ENCODE data around the gene ADGRB2.

Gene ADGRB2, protein sequence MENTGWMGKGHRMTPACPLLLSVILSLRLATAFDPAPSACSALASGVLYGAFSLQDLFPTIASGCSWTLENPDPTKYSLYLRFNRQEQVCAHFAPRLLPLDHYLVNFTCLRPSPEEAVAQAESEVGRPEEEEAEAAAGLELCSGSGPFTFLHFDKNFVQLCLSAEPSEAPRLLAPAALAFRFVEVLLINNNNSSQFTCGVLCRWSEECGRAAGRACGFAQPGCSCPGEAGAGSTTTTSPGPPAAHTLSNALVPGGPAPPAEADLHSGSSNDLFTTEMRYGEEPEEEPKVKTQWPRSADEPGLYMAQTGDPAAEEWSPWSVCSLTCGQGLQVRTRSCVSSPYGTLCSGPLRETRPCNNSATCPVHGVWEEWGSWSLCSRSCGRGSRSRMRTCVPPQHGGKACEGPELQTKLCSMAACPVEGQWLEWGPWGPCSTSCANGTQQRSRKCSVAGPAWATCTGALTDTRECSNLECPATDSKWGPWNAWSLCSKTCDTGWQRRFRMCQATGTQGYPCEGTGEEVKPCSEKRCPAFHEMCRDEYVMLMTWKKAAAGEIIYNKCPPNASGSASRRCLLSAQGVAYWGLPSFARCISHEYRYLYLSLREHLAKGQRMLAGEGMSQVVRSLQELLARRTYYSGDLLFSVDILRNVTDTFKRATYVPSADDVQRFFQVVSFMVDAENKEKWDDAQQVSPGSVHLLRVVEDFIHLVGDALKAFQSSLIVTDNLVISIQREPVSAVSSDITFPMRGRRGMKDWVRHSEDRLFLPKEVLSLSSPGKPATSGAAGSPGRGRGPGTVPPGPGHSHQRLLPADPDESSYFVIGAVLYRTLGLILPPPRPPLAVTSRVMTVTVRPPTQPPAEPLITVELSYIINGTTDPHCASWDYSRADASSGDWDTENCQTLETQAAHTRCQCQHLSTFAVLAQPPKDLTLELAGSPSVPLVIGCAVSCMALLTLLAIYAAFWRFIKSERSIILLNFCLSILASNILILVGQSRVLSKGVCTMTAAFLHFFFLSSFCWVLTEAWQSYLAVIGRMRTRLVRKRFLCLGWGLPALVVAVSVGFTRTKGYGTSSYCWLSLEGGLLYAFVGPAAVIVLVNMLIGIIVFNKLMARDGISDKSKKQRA (N-terminal part only)

DNA sequence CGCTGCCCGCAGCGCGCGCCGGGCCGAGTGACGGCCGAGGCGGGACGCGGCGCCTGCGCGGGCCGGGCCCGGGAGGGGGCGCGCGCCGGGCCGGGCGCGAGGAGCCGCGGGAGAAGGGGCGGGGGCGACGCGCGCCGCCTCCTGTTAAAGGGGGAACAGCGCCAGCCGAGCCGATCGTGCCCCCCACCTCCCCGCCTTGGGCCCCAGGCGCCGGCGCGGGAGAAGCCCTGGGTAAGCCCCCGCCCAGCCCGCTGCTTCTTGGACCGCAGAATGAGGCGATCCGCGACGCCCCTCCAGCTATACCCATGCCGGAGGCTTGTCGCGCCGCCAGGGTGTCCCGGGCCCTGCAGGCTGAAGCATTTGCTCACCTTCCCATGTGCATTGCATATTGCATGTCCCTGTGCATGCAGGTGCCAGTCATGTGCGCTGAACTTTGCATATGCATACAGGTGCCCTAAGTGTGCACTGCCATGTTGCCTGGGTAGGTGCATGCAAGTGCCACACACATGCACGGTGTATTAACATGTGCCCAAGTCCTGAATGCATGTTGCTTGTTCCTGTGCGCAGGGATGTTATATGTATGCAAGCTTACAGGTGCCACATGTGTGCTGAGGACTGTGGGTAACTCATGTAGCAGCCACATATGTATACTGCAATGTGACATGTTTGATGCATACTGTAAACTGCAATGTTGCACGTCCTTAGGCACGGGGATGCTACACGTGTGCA, at the start of gene ADGRB2:
TSS of gene ADGRB2 (minus strand) at position 29 of the 729 bp plus-strand sequence. CDS start 7,119 bp downstream, outside the sequence.
- DNase-seq: peak; percentile 80

DNA sequence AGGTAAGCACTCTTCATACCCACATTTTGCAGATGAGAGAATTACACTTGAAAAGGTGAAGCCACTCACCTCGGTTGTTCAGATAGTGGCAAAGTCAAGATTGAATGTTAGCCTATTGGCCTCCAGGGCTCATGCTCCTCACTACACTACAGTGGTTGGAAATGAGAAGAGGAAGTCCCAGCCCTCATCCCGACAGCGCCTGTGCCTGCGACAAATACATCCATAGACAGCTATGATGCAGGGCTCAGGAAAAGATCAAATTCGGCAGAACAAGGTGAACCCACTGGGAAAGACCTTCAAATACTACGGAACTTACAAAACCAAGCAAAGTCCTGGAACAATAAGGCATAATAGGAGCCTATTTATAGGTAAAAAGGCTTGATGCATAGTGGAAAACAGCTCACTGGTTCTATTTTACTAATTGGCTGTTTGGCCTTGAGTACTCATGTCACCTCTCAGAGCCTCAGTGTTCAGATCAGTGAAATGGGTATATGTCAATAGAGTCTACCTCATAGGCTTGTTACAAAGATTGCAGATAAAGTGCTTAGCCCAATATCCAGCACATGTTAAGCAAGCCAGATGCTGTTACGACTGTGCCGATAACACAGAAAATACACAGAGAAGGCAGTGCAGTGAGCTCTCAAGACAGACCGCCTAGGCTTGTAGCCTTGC, 48.2 kb upstream of the ADGRB2 start:
- no peak for DNase-seq

DNA sequence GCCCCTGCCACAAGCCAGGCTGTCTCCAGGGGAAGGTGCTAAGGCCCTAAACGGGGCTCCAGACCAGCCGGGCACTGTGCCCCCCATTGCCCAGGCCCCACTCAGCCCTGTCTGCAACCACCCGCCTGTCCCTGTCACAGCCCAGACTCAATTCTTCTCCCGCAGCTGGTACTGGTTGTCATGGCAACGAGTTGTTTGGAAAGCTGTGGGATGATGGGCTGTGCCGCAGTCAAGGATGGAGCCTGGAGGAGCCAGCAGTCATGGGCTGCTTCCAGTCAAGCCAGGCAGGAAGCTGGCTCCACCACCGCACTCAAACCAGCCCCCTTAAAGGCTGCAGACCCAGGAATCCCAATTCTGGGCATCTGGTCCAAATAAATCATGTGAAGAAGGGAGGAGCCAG, 47.5 kb upstream of the ADGRB2 start:
- peak; percentile 86 for DNase-seq

DNA sequence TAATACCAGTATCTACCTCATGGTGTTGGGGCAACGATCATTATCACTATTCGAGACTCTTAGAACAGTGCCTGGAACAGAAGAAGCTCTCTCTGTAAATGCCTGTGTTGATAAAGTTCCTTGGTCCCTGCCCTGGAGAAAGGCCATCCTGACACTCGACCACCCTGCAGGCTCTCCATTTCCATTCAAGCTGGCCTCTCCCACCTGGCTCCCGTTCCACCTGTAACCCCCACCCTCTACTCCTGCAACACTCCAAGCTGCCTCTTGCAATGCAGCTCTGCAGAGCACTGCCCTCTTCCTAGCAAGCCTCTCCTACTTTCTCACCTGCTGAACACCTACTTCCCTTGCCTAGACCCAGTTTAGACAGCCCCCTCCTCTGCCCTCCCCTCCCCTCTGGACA, 45.6 kb upstream of the ADGRB2 start:
- DNase-seq: no peak

DNA sequence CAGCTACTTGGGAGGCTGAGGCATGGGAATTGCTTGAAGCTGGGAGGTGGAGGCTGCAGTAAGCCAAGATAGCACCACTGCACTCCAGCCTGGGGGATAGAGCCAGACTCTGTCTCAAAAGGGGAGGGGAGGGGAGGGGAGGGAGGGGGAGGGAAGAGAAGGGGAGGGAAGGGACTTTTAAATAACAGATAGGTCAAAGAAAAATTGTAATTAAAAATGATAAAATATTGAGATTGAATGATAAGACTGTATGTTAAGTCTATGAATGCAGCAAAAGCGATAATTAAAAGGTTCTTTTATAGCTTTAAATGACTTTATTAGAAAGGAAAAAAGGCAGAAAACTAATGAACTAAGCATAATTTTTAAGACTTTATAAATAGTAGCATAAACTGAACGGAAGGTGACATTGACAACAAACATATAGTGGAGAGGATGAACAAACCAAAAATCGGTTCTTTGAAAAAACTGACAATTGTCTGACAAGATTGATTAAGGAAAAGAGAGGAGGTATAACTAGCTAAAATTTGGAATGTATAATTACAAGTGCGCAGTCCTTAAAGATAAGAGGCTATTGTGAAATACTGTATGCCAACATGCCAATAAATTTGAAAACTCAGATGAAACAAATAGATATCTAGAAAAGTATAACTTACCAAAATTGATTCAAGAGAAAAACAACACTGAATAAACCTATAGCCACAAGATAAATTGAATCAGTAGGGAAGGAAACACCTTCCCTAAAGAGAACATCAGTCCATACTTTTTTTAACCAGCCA, 43.3 kb upstream of the ADGRB2 start:
- no peak for DNase-seq

DNA sequence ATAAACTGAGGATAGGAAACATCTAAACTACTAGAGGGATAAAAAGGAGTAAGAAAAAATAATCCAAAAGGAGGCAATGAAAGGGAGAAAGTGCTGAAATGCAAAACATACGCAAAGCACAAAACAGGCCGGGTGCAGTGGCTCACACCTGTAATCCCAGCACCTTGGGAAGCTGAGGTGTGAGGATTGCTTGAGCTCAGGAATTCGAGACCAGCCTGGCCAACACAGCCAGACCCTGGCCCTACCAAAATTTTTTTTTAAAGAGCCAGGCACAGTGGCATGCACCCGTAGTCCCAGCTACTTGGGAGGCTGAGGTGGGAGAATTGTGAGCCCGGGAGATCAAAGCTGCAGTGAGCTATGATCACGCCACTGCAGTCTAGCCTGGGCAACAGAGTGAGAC, 41.2 kb upstream of the ADGRB2 start:
- DNase-seq: no peak

DNA sequence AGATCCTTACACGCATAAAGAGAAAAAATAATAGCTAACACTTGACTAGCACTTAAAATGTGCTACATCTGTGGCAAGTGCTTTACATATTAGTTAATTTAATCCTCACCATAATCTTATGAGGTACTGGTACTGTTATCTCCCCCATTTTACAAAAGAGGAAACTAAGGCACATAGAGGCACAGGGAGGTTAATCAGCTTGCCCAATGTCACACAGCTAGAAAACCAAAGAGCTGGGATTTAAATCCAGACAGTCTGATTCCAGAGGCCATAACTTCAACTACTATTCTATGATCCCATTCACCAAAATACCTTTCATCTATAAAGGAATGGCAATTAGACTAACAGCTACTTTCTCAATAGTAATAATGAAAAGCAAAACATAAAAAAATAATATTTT, 40.0 kb upstream of the ADGRB2 start:
- no peak for DNase-seq

DNA sequence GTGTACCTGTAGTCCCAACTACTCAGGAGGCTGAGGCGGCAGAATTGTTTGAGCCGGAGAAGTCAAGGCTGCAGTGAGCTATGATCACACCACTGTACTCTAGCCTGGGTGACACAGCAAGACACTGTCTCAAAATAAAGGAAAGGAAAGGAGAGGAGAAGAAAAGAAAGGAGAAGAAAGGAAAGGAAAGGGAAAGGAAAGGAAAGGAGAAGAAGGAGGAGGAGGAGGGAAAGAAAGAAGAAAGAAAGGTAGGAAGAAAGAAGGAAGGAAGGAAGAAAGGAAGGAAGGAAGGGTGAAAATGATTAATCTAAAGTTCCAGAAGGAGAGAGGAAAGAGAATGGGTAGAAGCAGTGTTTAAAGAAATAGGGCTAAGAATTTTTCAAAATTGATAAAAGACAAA, 39.5 kb upstream of the ADGRB2 start:
- no peak for DNase-seq

DNA sequence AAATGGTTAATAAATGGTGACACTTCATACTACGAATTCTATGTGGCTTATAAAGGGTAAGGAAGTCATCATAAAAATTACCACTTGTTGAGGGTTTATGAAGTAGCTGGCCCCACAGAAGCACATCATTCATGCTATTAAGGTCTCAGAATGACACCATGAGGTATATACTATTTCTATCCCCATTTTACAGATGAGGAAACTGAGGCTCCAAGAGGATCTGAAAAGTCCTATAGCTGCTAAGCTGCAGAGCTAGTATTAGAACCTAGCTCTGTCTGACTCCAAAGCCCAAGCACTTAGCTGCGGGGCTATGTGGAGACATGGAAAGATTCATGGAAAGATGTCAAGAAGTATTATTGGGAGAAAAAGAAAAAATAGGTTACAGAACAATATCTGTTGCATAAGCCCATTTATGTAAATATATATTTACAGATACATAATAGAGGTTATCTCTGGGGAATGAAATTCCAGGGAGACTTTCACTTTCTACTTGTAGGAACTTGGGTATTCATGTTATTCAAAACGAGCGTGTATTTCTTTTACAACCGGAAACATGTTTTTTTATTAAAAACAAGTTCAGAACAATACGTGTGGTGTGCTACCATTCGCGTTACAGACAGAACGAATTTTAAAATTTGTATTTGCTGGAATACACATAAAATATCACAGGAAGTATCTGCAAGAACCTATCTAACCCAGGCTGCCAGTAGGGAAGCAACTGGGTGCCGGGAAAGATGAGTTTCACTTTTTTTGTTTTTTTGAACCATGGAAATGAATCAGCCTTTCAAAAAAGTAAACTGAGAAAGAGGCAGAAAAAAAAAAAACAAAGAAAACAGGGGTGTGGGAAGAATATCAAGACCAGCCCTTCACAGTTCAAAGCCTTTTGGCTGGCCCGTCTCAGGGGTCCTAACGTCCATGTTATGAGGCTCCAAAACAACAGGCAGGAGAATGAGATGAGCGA, 38.3 kb upstream of the ADGRB2 start:
- DNase-seq: no peak

DNA sequence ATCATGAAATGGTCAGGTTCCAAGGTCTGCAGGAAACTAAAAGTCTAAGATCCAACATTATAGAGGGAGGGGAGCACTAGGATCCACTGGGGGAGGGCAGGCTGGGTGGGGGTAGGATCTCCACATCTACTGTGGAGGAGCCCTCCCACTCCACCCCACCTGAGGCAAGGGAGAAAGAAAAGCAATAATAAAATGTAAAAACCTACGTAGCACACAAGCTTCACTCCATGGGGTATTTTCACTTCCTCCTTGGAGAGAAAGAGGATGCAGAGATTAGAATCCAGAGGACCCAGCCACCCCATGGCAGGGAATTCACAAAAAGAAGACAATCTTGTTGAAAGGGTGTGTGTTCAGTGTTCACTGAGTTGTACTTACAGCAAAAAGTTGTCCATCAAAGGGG, 37.3 kb upstream of the ADGRB2 start:
- DNase-seq: no peak

DNA sequence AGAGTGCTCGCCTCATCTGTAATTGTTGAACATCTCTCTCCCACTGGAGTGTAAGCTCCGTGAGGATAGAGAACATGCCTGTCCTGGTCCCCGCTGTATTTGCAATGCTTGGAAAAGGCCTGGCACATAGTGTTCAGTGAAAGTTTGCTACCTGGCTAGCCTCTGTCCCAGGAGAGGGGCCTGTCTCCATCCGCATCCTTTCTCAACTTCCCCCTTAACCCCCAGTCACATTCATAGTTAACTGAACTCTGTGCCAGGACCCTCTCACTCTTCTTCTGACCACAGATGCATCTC, 36.5 kb upstream of the ADGRB2 start:
- no peak for DNase-seq

DNA sequence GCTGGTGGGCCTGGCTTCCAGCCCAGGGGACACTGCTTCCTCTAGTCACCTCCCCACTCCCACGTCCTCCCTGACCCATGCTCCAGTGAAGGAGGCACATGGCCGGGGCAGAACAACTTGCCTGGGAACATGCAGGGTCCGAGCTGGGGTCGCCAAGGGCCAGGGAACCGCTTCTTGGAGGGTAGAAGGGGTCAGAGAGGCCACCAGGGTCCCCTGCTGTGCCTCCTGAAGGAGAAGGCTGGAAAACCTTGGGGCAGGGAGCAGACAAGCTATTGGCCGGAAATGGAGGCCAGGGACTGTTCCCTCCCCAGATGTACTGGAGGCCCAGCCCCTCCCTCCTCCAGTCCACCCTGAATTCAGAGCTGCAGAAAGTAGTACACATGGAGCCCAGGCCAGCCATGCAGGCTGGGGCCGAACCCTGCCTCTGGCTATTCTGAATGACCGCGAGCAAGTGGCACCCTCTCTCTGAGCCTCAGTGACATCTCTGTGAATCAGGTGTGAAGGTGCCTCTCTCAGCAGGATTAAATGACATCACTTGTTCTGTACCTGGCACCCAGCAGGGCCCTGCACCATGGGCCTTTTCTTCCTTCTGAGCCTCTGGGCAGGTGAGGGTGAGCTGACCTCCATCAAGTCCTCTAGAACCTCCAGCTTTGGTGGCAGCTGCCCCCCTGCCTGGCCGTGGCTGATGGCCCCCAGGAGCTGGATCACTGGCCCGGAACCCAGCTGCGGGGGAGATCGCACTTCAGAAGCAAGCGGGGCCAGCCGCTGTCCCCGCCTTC, 35.9 kb upstream of the ADGRB2 start:
- no peak for DNase-seq

DNA sequence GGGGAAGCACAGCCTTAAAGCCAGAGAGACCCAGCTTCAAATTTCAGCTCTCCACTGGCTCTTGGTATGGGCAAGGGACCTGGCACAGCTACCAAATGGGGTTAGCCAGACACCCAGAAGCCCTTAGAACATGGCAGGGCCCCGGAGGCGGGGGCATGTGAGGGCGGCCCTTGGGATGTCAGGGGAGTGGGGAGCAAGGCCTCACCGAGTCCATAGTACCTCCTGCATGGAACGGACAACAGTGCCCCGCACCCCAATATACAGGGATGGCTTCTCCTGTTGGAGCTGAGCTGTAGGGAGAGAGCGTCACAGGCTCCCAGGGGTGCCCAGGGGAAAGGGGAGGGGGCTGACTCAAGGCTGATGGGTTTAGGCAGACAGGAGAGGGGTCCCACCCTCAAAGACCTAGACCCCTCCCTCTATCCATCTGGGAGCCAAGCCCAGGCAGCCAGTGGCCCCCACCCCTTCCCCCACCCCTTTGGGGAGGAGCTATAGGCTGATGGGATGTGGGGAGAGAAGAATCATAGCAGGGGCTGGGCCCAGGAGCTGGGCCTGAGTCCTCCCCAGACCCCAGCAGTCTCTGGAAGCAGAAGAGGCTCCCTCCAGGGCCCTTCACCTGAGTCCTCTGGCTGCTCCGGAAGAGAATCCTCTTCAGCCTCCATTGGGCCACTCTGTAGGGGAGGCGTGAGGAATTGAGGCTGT, 35.2 kb upstream of the ADGRB2 start:
- DNase-seq: no peak

DNA sequence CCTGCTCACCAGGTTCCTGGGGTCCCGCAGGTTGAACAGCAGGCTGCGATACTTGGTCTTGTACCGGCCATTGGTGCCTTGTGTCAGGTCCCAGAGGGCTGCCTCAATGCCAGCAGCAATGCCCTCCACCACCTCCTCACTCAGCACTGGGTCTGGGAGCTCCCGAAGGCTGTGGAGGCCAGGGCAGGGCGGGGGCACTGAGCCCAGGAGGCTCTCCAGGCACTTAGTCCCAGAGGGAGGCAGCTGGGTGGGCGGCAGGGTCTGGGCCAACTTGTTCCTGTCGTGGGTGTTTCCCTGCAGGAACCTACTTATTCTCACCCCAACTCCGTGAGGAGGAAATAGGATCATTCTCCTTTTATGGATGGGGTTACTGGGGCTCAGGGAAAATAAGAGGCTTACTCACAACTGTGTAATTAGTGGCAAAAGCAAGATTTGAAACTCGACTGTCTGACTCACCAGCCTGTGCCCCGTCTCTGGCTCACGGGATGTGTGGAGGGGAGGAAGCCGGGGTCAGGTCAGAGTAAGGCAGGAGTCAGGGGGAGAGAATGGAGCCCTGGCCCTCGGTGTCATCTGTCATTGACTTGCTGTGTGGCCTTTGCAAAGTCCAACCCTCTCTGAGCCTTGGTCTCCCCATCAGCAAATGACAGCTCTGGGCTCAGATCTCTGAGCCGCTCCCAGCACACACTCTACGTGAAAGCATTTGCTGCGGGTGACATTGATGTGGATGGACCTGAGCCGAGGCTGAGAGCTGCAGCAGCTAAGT, 34.5 kb upstream of the ADGRB2 start:
- no peak for DNase-seq

DNA sequence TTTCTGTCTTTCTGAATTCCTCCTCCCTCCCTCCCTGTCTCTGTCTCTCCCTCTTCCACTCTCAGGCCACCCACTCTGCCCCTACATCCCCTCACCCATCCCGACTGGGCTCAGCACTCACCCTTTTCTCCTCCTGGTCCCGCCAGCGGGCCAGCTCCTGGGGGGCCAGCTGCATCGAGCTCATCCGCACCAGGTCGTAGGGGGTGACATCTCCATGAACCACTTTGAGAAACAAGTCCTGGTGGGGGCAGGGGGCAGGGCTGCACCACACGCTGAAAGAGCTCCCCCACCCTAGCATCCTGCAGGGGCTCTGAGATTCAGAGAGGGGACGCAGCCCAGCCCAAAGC, 33.9 kb upstream of the ADGRB2 start:
- DNase-seq: no peak

DNA sequence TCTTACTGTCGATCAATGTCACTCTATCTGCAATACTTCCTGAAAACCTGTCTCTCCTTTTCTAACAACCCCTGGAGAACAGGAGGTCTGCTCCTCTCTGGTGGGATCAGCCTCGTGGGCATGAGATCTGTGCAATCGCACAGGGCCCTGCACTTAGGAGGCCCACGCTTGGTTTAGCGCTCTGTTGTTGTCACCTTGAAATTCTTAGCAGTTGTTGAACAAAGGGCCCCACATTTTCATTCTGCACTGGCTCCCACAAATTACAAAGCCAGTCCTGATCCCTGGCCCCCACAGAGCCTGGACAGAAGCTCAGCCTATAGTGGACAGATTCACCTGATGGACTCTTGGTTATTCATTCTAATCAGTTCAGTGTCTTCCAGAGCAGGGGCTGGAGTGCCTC, 33.1 kb upstream of the ADGRB2 start:
- DNase-seq: no peak

DNA sequence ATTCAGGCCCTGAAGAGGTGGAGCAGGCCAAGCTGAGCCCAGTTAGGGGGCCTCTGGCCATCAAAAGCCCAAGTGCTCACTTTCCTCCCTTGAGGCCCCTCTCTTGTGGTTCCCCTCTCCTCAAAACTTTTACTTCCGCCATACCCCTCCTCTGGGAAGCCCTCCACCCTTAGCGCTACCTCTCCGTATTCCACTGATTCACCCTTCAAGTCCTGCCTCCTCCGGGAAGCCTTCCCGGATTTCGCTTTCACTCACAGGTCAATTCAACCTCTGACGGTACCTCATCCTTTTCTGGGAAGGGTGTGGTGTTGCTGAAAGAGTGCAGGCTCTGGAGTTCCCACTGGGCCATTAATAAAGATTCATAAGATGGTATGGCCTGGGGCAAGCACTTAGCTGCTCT, 32.6 kb upstream of the ADGRB2 start:
- DNase-seq: no peak

Data from DMS153 (cell line).